ENCODE data around the gene PPP2R3A. TPM values are rescaled to one million over a fixed set of nuclear protein-coding genes. Genes with fewer than 3 reads are reported as not detected.

PPP2R3A gene
- total RNA-seq, 1 donor, result 0.52 TPM

GRCh38 chr3:136194409-136195257 is 229.1 kb downstream of the PPP2R3A start:
- Histone ChIP-seq H3K9me3 (ENCODE audit: low read depth, low read length) (no peaks in the 10 kb centered on the region), H3K4me1 (ENCODE audit: insufficient read depth, low read length) (peaks cover 48% of the 10 kb centered on the region), H3K4me3 (ENCODE audit: low read length) (peak overlapping the region; percentile 78), H3K27me3 (ENCODE audit: insufficient read depth, low read length) (no peaks in the 10 kb centered on the region)

- no peaks in the 10 kb centered on the region for H3K9me3 ChIP-seq (ENCODE audit: low read depth, low read length)
- H3K4me3 ChIP-seq (ENCODE audit: low read length), result peak overlapping the region; percentile 78
- H3K27me3 ChIP-seq (ENCODE audit: insufficient read depth, low read length), result no peaks in the 10 kb centered on the region
- H3K4me1 ChIP-seq (ENCODE audit: insufficient read depth, low read length), result peaks cover 40% of the 10 kb centered on the region
Observed at GRCh38 chr3:136195258-136196063, 229.9 kb downstream of the PPP2R3A start.

- Histone ChIP-seq H3K9me3 (ENCODE audit: low read depth, low read length) (no peaks in the 10 kb centered on the region), H3K4me1 (ENCODE audit: insufficient read depth, low read length) (peaks cover 34% of the 10 kb centered on the region), H3K4me3 (ENCODE audit: low read length) (peak within 1 kb of the TSS; percentile 78), H3K27me3 (ENCODE audit: insufficient read depth, low read length) (no peaks in the 10 kb centered on the region)
Observed at GRCh38 chr3:136196064-136196400, 230.5 kb downstream of the PPP2R3A start, which contains the start of gene MSL2. TSS of gene MSL2 (minus strand) at chr3:136196335. CDS start at chr3:136195113, 1,222 bp downstream.

GRCh38 chr3:136196401-136197158 is 231.1 kb downstream of the PPP2R3A start:
- Histone ChIP-seq H3K4me3 (ENCODE audit: low read length) (peak overlapping the region; percentile 78), H3K27me3 (ENCODE audit: insufficient read depth, low read length) (no peaks in the 10 kb centered on the region), H3K4me1 (ENCODE audit: insufficient read depth, low read length) (peaks cover 28% of the 10 kb centered on the region), H3K9me3 (ENCODE audit: low read depth, low read length) (no peaks in the 10 kb centered on the region)

GRCh38 chr3:136197159-136197793 is 231.7 kb downstream of the PPP2R3A start:
- no peaks in the 10 kb centered on the region for H3K9me3 ChIP-seq (ENCODE audit: low read depth, low read length)
- H3K4me3 ChIP-seq (ENCODE audit: low read length), result peak overlapping the region; percentile 78
- no peaks in the 10 kb centered on the region for H3K27me3 ChIP-seq (ENCODE audit: insufficient read depth, low read length)
- H3K4me1 ChIP-seq (ENCODE audit: insufficient read depth, low read length), result peaks cover 21% of the 10 kb centered on the region

Other genes starting within 250 kb of the PPP2R3A start
- 163 TPM for gene MSL2, start 230.6 kb downstream of the PPP2R3A start, total RNA-seq

Measured in mononuclear cell (primary cell).